ENCODE results near the gene CDKN2B.
"Not testable (repeated sequence)": the region's sequence is repeated elsewhere in the genome, so short reads cannot be mapped to it uniquely, and the experiment has no call there.

- not testable (repeated sequence) for TF ChIP-seq POLR2A, POLR2AphosphoS5, CTCF, EP300 (IDR thresholded peaks at IDR 0.05)
These were observed 49.8 kb downstream of the CDKN2B start for GRCh38 chr9:21959268-21959667.

Measured in upper lobe of left lung (tissue), 4 donors.